Measurements from ENCODE around the gene ATRNL1.
"Not testable (repeated sequence)": the region's sequence is repeated elsewhere in the genome, so short reads cannot be mapped to it uniquely, and the experiment has no call there.

Gene ATRNL1

GRCh38 chr10:115278294-115278693, 185.1 kb downstream of the ATRNL1 start:
- Histone ChIP-seq H4K20me1 (ENCODE audit: insufficient read depth, low read length) (no peaks in the 10 kb centered on the region), H3K27ac (ENCODE audit: low read length) (no peak overlapping the region), H3K4me2 (ENCODE audit: insufficient read depth, low read length) (no peak overlapping the region), H3K36me3 (ENCODE audit: insufficient read depth, low read length) (no peaks in the 10 kb centered on the region), H2AFZ (ENCODE audit: low read depth, low read length) (no peak overlapping the region), H3K27me3 (ENCODE audit: insufficient read depth, low read length, poor library complexity) (no peaks in the 10 kb centered on the region), H3K79me2 (ENCODE audit: insufficient read depth, low read length) (no peaks in the 10 kb centered on the region), H3K9ac (ENCODE audit: low read depth, low read length) (no peak overlapping the region), H3K9me3 (ENCODE audit: insufficient read depth, low read length, severe bottlenecking) (no peaks in the 10 kb centered on the region), H3K4me3 (ENCODE audit: low read depth in 1 of 2, low read length in 2 of 2) (no peak overlapping the region), H3K4me1 (ENCODE audit: insufficient read depth, low read length) (no peaks in the 10 kb centered on the region)
- DNase-seq: no peak
- no peak for TF ChIP-seq EZH2 (IDR thresholded peaks at IDR 0.05; ENCODE audit: borderline replicate concordance, low read depth, low read length, severe bottlenecking)
- no peak for TF ChIP-seq CTCF (IDR thresholded peaks at IDR 0.05; ENCODE audit: borderline replicate concordance, extremely low read depth, low read length, poor library complexity, severe bottlenecking)
- ATAC-seq (ENCODE audit: insufficient read depth, low read depth): no peak

- H3K79me2 ChIP-seq (ENCODE audit: insufficient read depth, low read length): no peaks in the 10 kb centered on the region
- H3K4me3 ChIP-seq (ENCODE audit: low read depth in 1 of 2, low read length in 2 of 2): no peak overlapping the region
- no peak for ATAC-seq (ENCODE audit: insufficient read depth, low read depth)
- no peak overlapping the region for H3K9ac ChIP-seq (ENCODE audit: low read depth, low read length)
- H4K20me1 ChIP-seq (ENCODE audit: insufficient read depth, low read length): no peaks in the 10 kb centered on the region
- H3K27ac ChIP-seq (ENCODE audit: low read length): no peak overlapping the region
- TF ChIP-seq CTCF (IDR thresholded peaks at IDR 0.05; ENCODE audit: borderline replicate concordance, extremely low read depth, low read length, poor library complexity, severe bottlenecking): no peak
- no peak for TF ChIP-seq EZH2 (IDR thresholded peaks at IDR 0.05; ENCODE audit: borderline replicate concordance, low read depth, low read length, severe bottlenecking)
- H3K27me3 ChIP-seq (ENCODE audit: insufficient read depth, low read length, poor library complexity): no peaks in the 10 kb centered on the region
- no peak overlapping the region for H3K4me2 ChIP-seq (ENCODE audit: insufficient read depth, low read length)
- no peaks in the 10 kb centered on the region for H3K4me1 ChIP-seq (ENCODE audit: insufficient read depth, low read length)
- no peak for DNase-seq
- H2AFZ ChIP-seq (ENCODE audit: low read depth, low read length): no peak overlapping the region
- H3K36me3 ChIP-seq (ENCODE audit: insufficient read depth, low read length): no peaks in the 10 kb centered on the region
- no peaks in the 10 kb centered on the region for H3K9me3 ChIP-seq (ENCODE audit: insufficient read depth, low read length, severe bottlenecking)
Observed at GRCh38 chr10:115295213-115295805, 202.1 kb downstream of the ATRNL1 start.

- Histone ChIP-seq H4K20me1 (ENCODE audit: insufficient read depth, low read length) (no peaks in the 10 kb centered on the region), H3K9me3 (ENCODE audit: insufficient read depth, low read length, severe bottlenecking) (no peaks in the 10 kb centered on the region), H3K9ac (ENCODE audit: low read depth, low read length) (no peak overlapping the region), H3K4me1 (ENCODE audit: insufficient read depth, low read length) (no peaks in the 10 kb centered on the region), H2AFZ (ENCODE audit: low read depth, low read length) (no peak overlapping the region), H3K4me2 (ENCODE audit: insufficient read depth, low read length) (no peak overlapping the region), H3K36me3 (ENCODE audit: insufficient read depth, low read length) (no peaks in the 10 kb centered on the region), H3K27me3 (ENCODE audit: insufficient read depth, low read length, poor library complexity) (no peaks in the 10 kb centered on the region), H3K79me2 (ENCODE audit: insufficient read depth, low read length) (no peaks in the 10 kb centered on the region), H3K4me3 (ENCODE audit: low read depth in 1 of 2, low read length in 2 of 2) (no peak overlapping the region), H3K27ac (ENCODE audit: low read length) (no peak overlapping the region)
- DNase-seq: no peak
- no peak for ATAC-seq (ENCODE audit: insufficient read depth, low read depth)
- TF ChIP-seq CTCF (IDR thresholded peaks at IDR 0.05; ENCODE audit: borderline replicate concordance, extremely low read depth, low read length, poor library complexity, severe bottlenecking): no peak
Observed at GRCh38 chr10:115300080-115300479, 206.9 kb downstream of the ATRNL1 start.

- not testable (repeated sequence) for H3K27me3 ChIP-seq (ENCODE audit: insufficient read depth, low read length, poor library complexity); ATAC-seq (ENCODE audit: insufficient read depth, low read depth); H2AFZ ChIP-seq (ENCODE audit: low read depth, low read length); H3K27ac ChIP-seq (ENCODE audit: low read length); H3K36me3 ChIP-seq (ENCODE audit: insufficient read depth, low read length); H3K4me2 ChIP-seq (ENCODE audit: insufficient read depth, low read length); H3K4me1 ChIP-seq (ENCODE audit: insufficient read depth, low read length); H4K20me1 ChIP-seq (ENCODE audit: insufficient read depth, low read length); H3K79me2 ChIP-seq (ENCODE audit: insufficient read depth, low read length); H3K9ac ChIP-seq (ENCODE audit: low read depth, low read length); DNase-seq; H3K9me3 ChIP-seq (ENCODE audit: insufficient read depth, low read length, severe bottlenecking); H3K4me3 ChIP-seq (ENCODE audit: low read depth in 1 of 2, low read length in 2 of 2)
Observed at GRCh38 chr10:115319669-115320068, 226.5 kb downstream of the ATRNL1 start.
